KMS-11 (cell line): ENCODE data around the gene ZC3H7B.
A peak's percentile ranks its signal among the peaks of the same experiment; 100 is the strongest.

Experiments used
- H2AFZ ChIP-seq: fragments of 200-600 bp; sonication (generic); 2 replicates; pipeline ENCODE4 v1.6.1; 2016; ENCODE audit warnings: antibody characterized with exemption, mixed run types, low read depth
- H3K27ac ChIP-seq: fragments of 200-600 bp; sonication (generic); 2 replicates; pipeline ENCODE4 v1.6.1; 2016; ENCODE audit warnings: mild to moderate bottlenecking, mixed run types
- H3K27me3 ChIP-seq: fragments of 200-600 bp; sonication (generic); 2 replicates; pipeline ENCODE4 v1.6.1; 2017; ENCODE audit warnings: mild to moderate bottlenecking, low read depth, mixed run types, moderate library complexity; ENCODE audit not compliant: insufficient read depth
- H3K36me3 ChIP-seq: fragments of 200-600 bp; sonication (generic); 2 replicates; pipeline ENCODE4 v1.6.1; 2017; ENCODE audit warnings: mild to moderate bottlenecking, mixed run types; ENCODE audit not compliant: insufficient read depth
- H3K4me1 ChIP-seq: fragments of 200-600 bp; sonication (generic); 2 replicates; pipeline ENCODE4 v1.6.1; 2016; ENCODE audit warnings: mild to moderate bottlenecking, low read depth, mixed run types; ENCODE audit not compliant: poor library complexity, severe bottlenecking
- H3K4me2 ChIP-seq: fragments of 200-600 bp; sonication (generic); 2 replicates; pipeline ENCODE4 v1.7.0; 2016; ENCODE audit warnings: mild to moderate bottlenecking, mixed run types
- H3K4me3 ChIP-seq: fragments of 200-600 bp; sonication (generic); IDR thresholded peaks from 2 replicates; pipeline ENCODE4 v1.6.1; 2017; ENCODE audit warnings: low read depth, low read length, mixed read lengths; ENCODE audit not compliant: insufficient read depth
- H3K79me2 ChIP-seq: fragments of 200-600 bp; sonication (generic); 2 replicates; pipeline ENCODE4 v1.6.1; 2016; ENCODE audit warnings: low read depth, mixed run types; ENCODE audit not compliant: insufficient read depth
- H3K9ac ChIP-seq: fragments of 200-600 bp; sonication (generic); 2 replicates; pipeline ENCODE4 v1.6.1; 2016; ENCODE audit warnings: mild to moderate bottlenecking, mixed run types
- H4K20me1 ChIP-seq: fragments of 200-600 bp; sonication (generic); 2 replicates; pipeline ENCODE4 v1.6.1; 2016; ENCODE audit warnings: mild to moderate bottlenecking, mixed run types; ENCODE audit not compliant: insufficient read depth
- CTCF ChIP-seq: fragments of 200-600 bp; sonication (generic); conservative IDR thresholded peaks from 2 replicates; pipeline ENCODE4 v1.6.1; 2017; ENCODE audit warnings: low read depth, mild to moderate bottlenecking, antibody characterized with exemption, low read length, moderate library complexity, mixed read lengths

ZC3H7B gene

GRCh38 chr22:41301085-41302020 is at the start of gene ZC3H7B:
ZC3H7B (plus strand) TSS chr22:41301525; CDS start chr22:41320661, 19,136 bp downstream.
- no peaks in the 10 kb centered on the region for H3K27me3 ChIP-seq
- H3K36me3 ChIP-seq: no peaks in the 10 kb centered on the region
- H2AFZ ChIP-seq: peak within 1 kb of the TSS; percentile 81
- peaks cover 25% of the 10 kb centered on the region for H3K4me1 ChIP-seq
- TF ChIP-seq CTCF: 0 out of 2 replicates have a peak, but pooled peaks have one; percentile 18
- H4K20me1 ChIP-seq: no peaks in the 10 kb centered on the region
- peak within 1 kb of the TSS; percentile 85 for H3K27ac ChIP-seq
- peaks cover 59% of the 10 kb centered on the region for H3K79me2 ChIP-seq
- H3K4me2 ChIP-seq: peak within 1 kb of the TSS; percentile 99
- peak within 1 kb of the TSS; percentile 99 for H3K9ac ChIP-seq
- no peak within 1 kb of the TSS for H3K4me3 ChIP-seq

- Histone ChIP-seq H2AFZ (no peak overlapping the region), H3K27ac (no peak overlapping the region), H3K36me3 (peaks cover 5% of the 10 kb centered on the region; the same call in 1 of the 2 replicates), H3K4me2 (no peak overlapping the region), H4K20me1 (no peaks in the 10 kb centered on the region), H3K4me3 (no peak overlapping the region), H3K79me2 (no peaks in the 10 kb centered on the region), H3K4me1 (no peaks in the 10 kb centered on the region), H3K9ac (no peak overlapping the region), H3K27me3 (no peaks in the 10 kb centered on the region)
- no peak for TF ChIP-seq CTCF
These were observed 49.0 kb upstream of the ZC3H7B start for GRCh38 chr22:41252365-41252764.

GRCh38 chr22:41254230-41254629 is 47.1 kb upstream of the ZC3H7B start:
- H3K4me1 ChIP-seq: no peaks in the 10 kb centered on the region
- H2AFZ ChIP-seq: no peak overlapping the region
- no peak for TF ChIP-seq CTCF
- no peak overlapping the region for H3K4me3 ChIP-seq
- H3K4me2 ChIP-seq: no peak overlapping the region
- H3K27me3 ChIP-seq: no peaks in the 10 kb centered on the region
- peaks cover 5% of the 10 kb centered on the region; the same call in 1 of the 2 replicates for H3K36me3 ChIP-seq
- H3K9ac ChIP-seq: no peak overlapping the region
- no peaks in the 10 kb centered on the region for H4K20me1 ChIP-seq
- H3K79me2 ChIP-seq: no peaks in the 10 kb centered on the region
- H3K27ac ChIP-seq: no peak overlapping the region

- Histone ChIP-seq H3K4me2 (no peak overlapping the region), H3K79me2 (no peaks in the 10 kb centered on the region), H3K27ac (no peak overlapping the region), H3K4me1 (no peaks in the 10 kb centered on the region), H2AFZ (no peak overlapping the region), H3K9ac (no peak overlapping the region), H4K20me1 (no peaks in the 10 kb centered on the region), H3K4me3 (no peak overlapping the region), H3K27me3 (no peaks in the 10 kb centered on the region), H3K36me3 (peaks cover 5% of the 10 kb centered on the region; the same call in 1 of the 2 replicates)
- TF ChIP-seq CTCF: no peak
These were observed 44.8 kb upstream of the ZC3H7B start for GRCh38 chr22:41256254-41257253.
